Measurements from ENCODE around the gene KCNJ12.
"Not testable (repeated sequence)": the region's sequence is repeated elsewhere in the genome, so short reads cannot be mapped to it uniquely, and the experiment has no call there.

KCNJ12 gene

DNA sequence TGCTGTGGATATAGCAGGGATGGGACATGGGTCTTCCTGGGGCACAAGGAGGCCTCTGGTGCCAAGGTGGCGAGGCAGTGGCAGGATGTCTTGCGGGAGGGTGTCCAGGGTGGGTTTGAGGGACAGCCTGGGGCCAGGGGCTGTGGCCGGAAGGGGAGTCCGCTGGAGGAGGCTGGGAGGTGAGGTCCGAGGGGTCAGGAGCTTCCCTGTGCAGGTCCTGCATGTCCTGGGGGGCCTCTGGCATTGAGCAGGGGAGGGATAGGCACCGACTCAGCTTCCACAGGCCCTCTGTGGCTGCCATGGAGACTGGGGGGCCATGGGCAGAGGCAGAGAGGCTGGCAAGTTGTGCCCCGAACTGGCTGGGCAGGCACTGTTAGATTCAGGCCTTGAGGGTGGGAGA lies 38.5 kb downstream of the KCNJ12 start:
- H3K27me3 ChIP-seq (ENCODE audit: control insufficient read depth in 1 of 2, insufficient read depth in 2 of 2, low read length in 2 of 2); H3K36me3 ChIP-seq (ENCODE audit: insufficient read depth, low read length); H3K4me3 ChIP-seq (ENCODE audit: low read depth in 1 of 2, low read length in 2 of 2); H3K9me3 ChIP-seq (ENCODE audit: low read length); H3K9ac ChIP-seq (ENCODE audit: low read length); H3K4me1 ChIP-seq (ENCODE audit: insufficient read depth, low read length); H3K27ac ChIP-seq (ENCODE audit: low read depth, low read length): not testable (repeated sequence)

- not testable (repeated sequence) for H3K36me3 ChIP-seq (ENCODE audit: insufficient read depth, low read length); H3K9ac ChIP-seq (ENCODE audit: low read length); H3K4me1 ChIP-seq (ENCODE audit: insufficient read depth, low read length); H3K27ac ChIP-seq (ENCODE audit: low read depth, low read length); H3K4me3 ChIP-seq (ENCODE audit: low read depth in 1 of 2, low read length in 2 of 2); H3K27me3 ChIP-seq (ENCODE audit: control insufficient read depth in 1 of 2, insufficient read depth in 2 of 2, low read length in 2 of 2); H3K9me3 ChIP-seq (ENCODE audit: low read length)
Measured at GRCh38 chr17:21415166-21415990, 39.2 kb downstream of the KCNJ12 start.

DNA sequence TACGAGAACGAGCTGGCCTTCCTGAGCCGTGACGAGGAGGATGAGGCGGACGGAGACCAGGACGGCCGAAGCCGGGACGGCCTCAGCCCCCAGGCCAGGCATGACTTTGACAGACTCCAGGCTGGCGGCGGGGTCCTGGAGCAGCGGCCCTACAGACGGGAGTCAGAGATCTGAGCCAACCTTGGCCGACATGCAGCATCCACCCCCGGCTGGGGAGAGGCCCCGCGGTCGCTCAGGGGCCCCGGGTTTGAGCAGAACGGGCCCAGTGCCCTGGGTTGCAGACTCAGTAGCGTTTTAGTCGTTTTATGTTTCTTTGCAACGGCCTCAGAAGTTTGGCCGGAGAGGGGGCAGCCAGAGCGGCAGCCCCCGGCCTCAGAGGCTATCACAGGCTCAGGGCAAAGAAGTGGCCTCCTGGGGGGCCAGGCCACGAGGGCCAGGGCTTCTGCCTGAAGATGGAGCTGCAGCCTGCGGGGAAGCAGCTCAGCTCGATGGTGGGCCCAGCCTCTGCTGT lies 40.4 kb downstream of the KCNJ12 start:
- H3K9me3 ChIP-seq (ENCODE audit: low read length); H3K36me3 ChIP-seq (ENCODE audit: insufficient read depth, low read length); H3K9ac ChIP-seq (ENCODE audit: low read length); H3K27me3 ChIP-seq (ENCODE audit: control insufficient read depth in 1 of 2, insufficient read depth in 2 of 2, low read length in 2 of 2); H3K4me3 ChIP-seq (ENCODE audit: low read depth in 1 of 2, low read length in 2 of 2); H3K4me1 ChIP-seq (ENCODE audit: insufficient read depth, low read length); H3K27ac ChIP-seq (ENCODE audit: low read depth, low read length): not testable (repeated sequence)

DNA sequence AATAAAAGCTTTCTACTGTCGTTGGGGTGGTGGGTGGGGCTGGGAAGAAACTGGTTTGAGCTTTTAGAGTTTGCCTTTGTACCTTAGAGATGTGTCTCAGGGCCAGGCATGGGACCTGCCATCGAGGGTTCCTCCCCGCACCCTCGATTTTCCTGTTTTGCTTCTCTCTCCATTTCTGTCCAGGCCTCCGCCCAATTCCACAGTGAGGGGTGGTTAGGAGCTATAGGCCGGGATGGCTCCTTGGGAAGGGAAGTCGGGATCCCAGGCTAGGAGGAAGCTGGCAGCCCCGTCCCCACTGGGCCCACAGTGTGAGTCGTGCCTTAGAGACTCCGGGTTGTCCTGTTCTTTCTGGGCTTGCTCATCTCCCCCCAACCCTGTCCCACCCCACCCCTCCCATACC lies 41.2 kb downstream of the KCNJ12 start:
- not testable (repeated sequence) for H3K4me1 ChIP-seq (ENCODE audit: insufficient read depth, low read length); H3K4me3 ChIP-seq (ENCODE audit: low read depth in 1 of 2, low read length in 2 of 2); H3K9ac ChIP-seq (ENCODE audit: low read length); H3K27me3 ChIP-seq (ENCODE audit: control insufficient read depth in 1 of 2, insufficient read depth in 2 of 2, low read length in 2 of 2); H3K36me3 ChIP-seq (ENCODE audit: insufficient read depth, low read length); H3K27ac ChIP-seq (ENCODE audit: low read depth, low read length); H3K9me3 ChIP-seq (ENCODE audit: low read length)

- Histone ChIP-seq H3K27me3 (ENCODE audit: control insufficient read depth in 1 of 2, insufficient read depth in 2 of 2, low read length in 2 of 2) (no peaks in the 10 kb centered on the region), H3K9ac (ENCODE audit: low read length) (no peak overlapping the region), H3K4me1 (ENCODE audit: insufficient read depth, low read length) (no peaks in the 10 kb centered on the region), H3K9me3 (ENCODE audit: low read length) (no peaks in the 10 kb centered on the region), H3K4me3 (ENCODE audit: low read depth in 1 of 2, low read length in 2 of 2) (no peak overlapping the region), H3K27ac (ENCODE audit: low read depth, low read length) (no peak overlapping the region), H3K36me3 (ENCODE audit: insufficient read depth, low read length) (no peaks in the 10 kb centered on the region)
Measured at GRCh38 chr17:21417921-21418320, 41.8 kb downstream of the KCNJ12 start.

- Histone ChIP-seq H3K9me3 (ENCODE audit: low read length) (no peaks in the 10 kb centered on the region), H3K27me3 (ENCODE audit: control insufficient read depth in 1 of 2, insufficient read depth in 2 of 2, low read length in 2 of 2) (no peaks in the 10 kb centered on the region), H3K36me3 (ENCODE audit: insufficient read depth, low read length) (no peaks in the 10 kb centered on the region), H3K4me3 (ENCODE audit: low read depth in 1 of 2, low read length in 2 of 2) (no peak overlapping the region), H3K4me1 (ENCODE audit: insufficient read depth, low read length) (no peaks in the 10 kb centered on the region), H3K27ac (ENCODE audit: low read depth, low read length) (no peak overlapping the region), H3K9ac (ENCODE audit: low read length) (no peak overlapping the region)
Measured at GRCh38 chr17:21418446-21419298, 42.5 kb downstream of the KCNJ12 start.

DNA sequence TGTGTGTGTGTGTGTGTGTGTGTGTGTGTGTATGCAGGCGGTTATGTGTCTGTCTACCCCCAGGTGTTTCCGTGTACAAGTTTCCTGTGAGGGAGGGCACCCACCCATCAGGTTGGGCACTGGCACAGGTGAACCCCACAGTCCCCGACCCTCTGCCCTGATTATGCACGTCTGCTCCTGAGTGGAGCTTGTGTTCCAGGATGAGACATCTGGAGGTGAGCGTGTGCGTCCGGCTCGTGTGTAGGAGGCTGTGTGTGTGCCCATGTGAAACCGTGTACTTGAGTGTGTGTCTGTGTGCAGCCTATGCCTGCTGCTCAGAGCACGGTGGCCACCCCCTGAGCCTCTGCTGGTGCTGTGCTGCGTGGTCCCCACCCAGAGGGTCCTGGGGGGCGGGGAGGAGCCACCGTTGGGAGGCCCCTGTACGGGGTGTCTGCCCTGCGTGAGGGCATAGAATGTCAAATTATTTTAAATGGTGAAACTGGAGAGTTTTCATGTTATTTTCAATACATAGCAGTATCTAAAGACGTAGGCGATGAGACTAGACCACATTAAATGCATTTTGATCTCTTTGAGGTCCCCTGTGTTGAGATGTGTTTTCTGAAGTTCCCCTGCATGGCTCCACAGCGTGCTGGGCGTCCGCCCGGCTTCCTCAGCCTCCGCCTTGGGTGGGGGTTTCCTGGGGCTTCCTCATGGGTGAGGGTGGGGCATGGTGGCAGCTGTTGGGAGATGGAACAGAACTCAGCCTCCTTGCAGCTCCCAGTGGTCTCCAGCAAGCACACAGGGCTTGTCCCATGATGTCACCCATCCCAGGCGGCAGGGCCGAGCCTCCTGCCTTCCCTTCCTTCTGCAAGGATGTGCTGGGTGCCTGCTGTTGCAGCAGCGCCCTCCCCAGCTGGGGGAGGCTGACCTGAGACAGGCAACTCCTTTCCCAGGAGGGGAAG lies 43.4 kb downstream of the KCNJ12 start:
- no peaks in the 10 kb centered on the region for H3K9me3 ChIP-seq (ENCODE audit: low read length)
- no peaks in the 10 kb centered on the region for H3K4me1 ChIP-seq (ENCODE audit: insufficient read depth, low read length)
- H3K27ac ChIP-seq (ENCODE audit: low read depth, low read length): no peak overlapping the region
- H3K9ac ChIP-seq (ENCODE audit: low read length): no peak overlapping the region
- no peaks in the 10 kb centered on the region for H3K27me3 ChIP-seq (ENCODE audit: control insufficient read depth in 1 of 2, insufficient read depth in 2 of 2, low read length in 2 of 2)
- H3K4me3 ChIP-seq (ENCODE audit: low read depth in 1 of 2, low read length in 2 of 2): no peak overlapping the region
- H3K36me3 ChIP-seq (ENCODE audit: insufficient read depth, low read length): no peaks in the 10 kb centered on the region

DNA sequence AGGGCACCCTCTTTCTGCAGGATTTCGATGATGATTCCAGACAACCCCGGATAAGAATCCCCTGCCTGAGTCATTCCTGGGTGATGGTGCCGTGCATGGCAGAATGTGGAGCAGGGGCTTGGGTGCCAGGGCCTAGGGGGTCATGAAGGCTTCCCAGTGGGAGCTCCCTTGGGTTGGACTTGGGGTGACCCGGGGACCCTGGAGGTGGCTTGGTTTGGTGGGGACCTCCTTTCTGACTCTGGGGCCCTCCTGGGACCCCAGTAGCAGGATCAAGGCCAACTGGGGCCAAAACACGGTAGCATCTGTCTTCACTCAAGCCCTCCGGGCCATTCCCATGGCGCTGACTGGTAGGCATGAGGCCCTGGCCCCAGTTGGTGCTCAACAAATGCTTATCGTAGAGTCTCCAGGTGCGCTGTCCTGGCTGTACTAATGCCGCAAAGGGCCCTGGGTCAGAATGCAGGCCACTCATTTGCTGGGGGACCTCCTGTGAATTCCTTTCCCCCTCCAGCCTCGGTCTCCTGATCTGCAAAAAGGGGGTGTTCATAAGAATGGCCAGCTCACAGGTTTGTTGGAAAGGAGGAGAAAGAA lies 44.4 kb downstream of the KCNJ12 start:
- not testable (repeated sequence) for H3K27me3 ChIP-seq (ENCODE audit: control insufficient read depth in 1 of 2, insufficient read depth in 2 of 2, low read length in 2 of 2); H3K9ac ChIP-seq (ENCODE audit: low read length); H3K9me3 ChIP-seq (ENCODE audit: low read length); H3K4me1 ChIP-seq (ENCODE audit: insufficient read depth, low read length); H3K4me3 ChIP-seq (ENCODE audit: low read depth in 1 of 2, low read length in 2 of 2); H3K36me3 ChIP-seq (ENCODE audit: insufficient read depth, low read length); H3K27ac ChIP-seq (ENCODE audit: low read depth, low read length)

GRCh38 chr17:21421421-21422310 lies 45.5 kb downstream of the KCNJ12 start:
- H3K4me1 ChIP-seq (ENCODE audit: insufficient read depth, low read length); H3K9me3 ChIP-seq (ENCODE audit: low read length); H3K4me3 ChIP-seq (ENCODE audit: low read depth in 1 of 2, low read length in 2 of 2); H3K27me3 ChIP-seq (ENCODE audit: control insufficient read depth in 1 of 2, insufficient read depth in 2 of 2, low read length in 2 of 2); H3K27ac ChIP-seq (ENCODE audit: low read depth, low read length); H3K9ac ChIP-seq (ENCODE audit: low read length); H3K36me3 ChIP-seq (ENCODE audit: insufficient read depth, low read length): not testable (repeated sequence)
